SJCRH30 (cell line): Measurements from ENCODE around the gene CHPF. TPM values are rescaled to one million over a fixed set of nuclear protein-coding genes. Genes with fewer than 3 reads are reported as not detected.

Experiments
- DNase-seq, 2 experiments: peaks; one replicate each; pipeline ENCODE4 v3.0.0-alpha.2; 2015 to 2020
- H3K27ac ChIP-seq: fragments of 250-450 bp; sonication (Bioruptor Pico); 2 replicates; pipeline ENCODE4 v1.5.1; 2020; ENCODE audit warnings: mild to moderate bottlenecking, moderate library complexity
- H3K27me3 ChIP-seq: fragments of 250-450 bp; sonication (Bioruptor Pico); 2 replicates; pipeline ENCODE4 v1.5.1; 2020; ENCODE audit warnings: mild to moderate bottlenecking, moderate library complexity
- H3K36me3 ChIP-seq: fragments of 250-450 bp; sonication (Bioruptor Pico); 2 replicates; pipeline ENCODE4 v1.5.1; 2020; ENCODE audit warnings: mild to moderate bottlenecking, moderate library complexity
- H3K4me1 ChIP-seq: fragments of 250-450 bp; sonication (Bioruptor Pico); 2 replicates; pipeline ENCODE4 v1.5.1; 2020; ENCODE audit warnings: mild to moderate bottlenecking, moderate library complexity
- H3K4me3 ChIP-seq: fragments of 250-450 bp; sonication (Bioruptor Pico); 2 replicates; pipeline ENCODE4 v1.5.1; 2020; ENCODE audit warnings: mild to moderate bottlenecking, moderate library complexity
- H3K9me3 ChIP-seq: fragments of 250-450 bp; sonication (Bioruptor Pico); replicated peaks from 2 replicates; pipeline ENCODE4 v1.5.1; 2020; ENCODE audit warnings: mild to moderate bottlenecking, moderate library complexity
- total RNA-seq: library from RNA; depleted of rRNA; stranded (reverse); fragments of >200 nt; shearing (Covaris generic); gene quantifications from 2 replicates; pipeline ENCODE4 v1.2.3, GENCODE V29; 2014; rRNA removed

CHPF gene, protein sequence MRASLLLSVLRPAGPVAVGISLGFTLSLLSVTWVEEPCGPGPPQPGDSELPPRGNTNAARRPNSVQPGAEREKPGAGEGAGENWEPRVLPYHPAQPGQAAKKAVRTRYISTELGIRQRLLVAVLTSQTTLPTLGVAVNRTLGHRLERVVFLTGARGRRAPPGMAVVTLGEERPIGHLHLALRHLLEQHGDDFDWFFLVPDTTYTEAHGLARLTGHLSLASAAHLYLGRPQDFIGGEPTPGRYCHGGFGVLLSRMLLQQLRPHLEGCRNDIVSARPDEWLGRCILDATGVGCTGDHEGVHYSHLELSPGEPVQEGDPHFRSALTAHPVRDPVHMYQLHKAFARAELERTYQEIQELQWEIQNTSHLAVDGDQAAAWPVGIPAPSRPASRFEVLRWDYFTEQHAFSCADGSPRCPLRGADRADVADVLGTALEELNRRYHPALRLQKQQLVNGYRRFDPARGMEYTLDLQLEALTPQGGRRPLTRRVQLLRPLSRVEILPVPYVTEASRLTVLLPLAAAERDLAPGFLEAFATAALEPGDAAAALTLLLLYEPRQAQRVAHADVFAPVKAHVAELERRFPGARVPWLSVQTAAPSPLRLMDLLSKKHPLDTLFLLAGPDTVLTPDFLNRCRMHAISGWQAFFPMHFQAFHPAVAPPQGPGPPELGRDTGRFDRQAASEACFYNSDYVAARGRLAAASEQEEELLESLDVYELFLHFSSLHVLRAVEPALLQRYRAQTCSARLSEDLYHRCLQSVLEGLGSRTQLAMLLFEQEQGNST
- 41.8 and 44.0 TPM in 2 replicates for total RNA-seq

DNA sequence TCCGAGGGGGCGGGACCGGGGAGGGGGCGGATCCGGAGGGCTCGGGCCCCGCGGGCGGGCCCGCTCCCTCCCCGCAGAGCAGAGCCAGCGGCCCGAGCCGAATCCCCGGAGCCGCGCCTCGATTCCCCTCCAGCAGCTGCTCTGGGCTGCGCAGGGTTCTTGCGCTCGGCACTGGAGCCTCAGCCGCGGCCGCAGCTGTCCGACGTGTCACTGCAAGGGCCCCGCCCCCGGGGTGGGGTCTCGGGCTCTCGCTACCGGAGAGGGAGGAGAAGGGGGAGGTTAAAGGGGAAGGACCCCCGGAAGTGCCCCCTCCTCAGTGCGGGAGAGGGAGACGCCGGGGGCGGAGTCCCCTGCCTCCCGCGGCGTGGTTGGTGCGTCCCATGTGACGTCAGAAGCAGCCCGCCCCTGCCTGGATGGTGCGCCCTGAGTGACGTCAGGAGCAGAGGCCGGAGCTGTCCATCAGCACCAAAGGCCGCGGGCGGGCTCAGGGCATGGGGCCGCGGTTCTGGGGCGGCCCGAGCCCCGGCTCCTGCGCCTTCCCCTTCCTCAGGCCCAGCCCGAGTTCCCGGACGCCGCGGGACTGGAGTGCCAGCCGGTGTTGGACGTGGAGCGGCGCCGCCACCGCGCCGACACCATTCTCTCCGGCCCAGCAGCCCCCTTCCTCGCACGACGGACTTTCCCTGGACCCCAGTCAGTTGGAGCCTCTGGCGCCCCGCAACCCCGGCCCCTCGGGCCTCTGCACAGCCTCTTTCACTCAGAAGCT is at the start of gene CHPF, which contains the start of gene TMEM198:
CHPF (minus strand) TSS at position 214 of the 763 bp plus-strand sequence. CDS start 271 bp downstream, outside the sequence.
TMEM198 (plus strand) TSS at position 433 of the 763 bp plus-strand sequence. CDS start 700 bp downstream, outside the sequence.
- peak within 1 kb of the TSS; percentile 73 for H3K4me3 ChIP-seq
- no peaks in the 10 kb centered on the region for H3K9me3 ChIP-seq
- H3K4me1 ChIP-seq, result no peaks in the 10 kb centered on the region; the same call in 1 of the 2 replicates
- H3K27me3 ChIP-seq, result no peaks in the 10 kb centered on the region
- H3K27ac ChIP-seq, result peak within 1 kb of the TSS; percentile 60
- peak; percentile 99 to 100 for DNase-seq
- peaks cover 6% of the 10 kb centered on the region; the same call in 1 of the 2 replicates for H3K36me3 ChIP-seq

DNA sequence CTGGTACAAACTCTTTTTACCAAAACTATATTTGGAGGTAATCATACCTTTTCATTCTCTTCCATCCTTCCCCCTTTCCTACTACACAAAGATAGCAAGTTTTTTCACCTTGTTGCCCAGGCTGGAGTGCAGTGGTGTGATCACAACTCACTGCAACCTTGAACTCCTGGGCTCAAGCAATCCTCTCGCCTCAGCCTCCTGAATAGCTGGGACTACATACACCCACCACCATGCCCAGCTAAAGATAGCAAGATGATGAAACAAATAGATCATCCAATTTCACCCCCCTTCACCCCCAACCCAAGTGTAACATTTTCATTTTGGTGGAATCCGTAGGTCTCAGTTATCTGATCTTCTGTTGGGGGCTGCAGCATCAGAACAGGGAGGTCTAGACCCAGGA is 49.5 kb upstream of the CHPF start:
- Histone ChIP-seq H3K36me3 (no peaks in the 10 kb centered on the region), H3K4me1 (peaks cover 38% of the 10 kb centered on the region), H3K27ac (peak overlapping the region; percentile 87), H3K9me3 (no peaks in the 10 kb centered on the region), H3K27me3 (no peaks in the 10 kb centered on the region), H3K4me3 (no peak overlapping the region)
- no peak for DNase-seq

DNA sequence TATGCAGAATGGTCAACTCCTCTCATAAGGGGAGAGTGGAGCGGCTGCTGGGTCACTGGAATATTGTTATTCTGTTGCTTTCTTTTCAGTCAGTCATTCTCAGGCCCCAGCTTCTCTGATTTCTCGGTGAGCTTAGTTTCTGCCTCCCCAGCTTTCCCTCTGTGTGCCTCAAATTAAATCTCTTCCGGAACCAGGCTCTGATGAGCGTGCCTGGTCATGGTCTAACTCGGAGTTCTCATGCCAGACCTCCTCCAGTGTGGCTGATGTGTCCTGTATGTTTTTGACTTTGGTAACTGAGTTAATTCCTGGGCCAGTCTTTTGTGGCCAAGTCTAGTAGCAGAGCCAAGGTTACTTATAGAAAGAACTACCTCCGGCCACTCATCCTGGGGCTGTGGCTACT is 49.1 kb upstream of the CHPF start:
- Histone ChIP-seq H3K4me1 (peaks cover 38% of the 10 kb centered on the region), H3K9me3 (no peaks in the 10 kb centered on the region), H3K36me3 (no peaks in the 10 kb centered on the region), H3K27ac (peak overlapping the region; percentile 87), H3K4me3 (peak overlapping the region; percentile 29; the same call in 1 of the 2 replicates), H3K27me3 (no peaks in the 10 kb centered on the region)
- peak; percentile 76 to 92 for DNase-seq

DNA sequence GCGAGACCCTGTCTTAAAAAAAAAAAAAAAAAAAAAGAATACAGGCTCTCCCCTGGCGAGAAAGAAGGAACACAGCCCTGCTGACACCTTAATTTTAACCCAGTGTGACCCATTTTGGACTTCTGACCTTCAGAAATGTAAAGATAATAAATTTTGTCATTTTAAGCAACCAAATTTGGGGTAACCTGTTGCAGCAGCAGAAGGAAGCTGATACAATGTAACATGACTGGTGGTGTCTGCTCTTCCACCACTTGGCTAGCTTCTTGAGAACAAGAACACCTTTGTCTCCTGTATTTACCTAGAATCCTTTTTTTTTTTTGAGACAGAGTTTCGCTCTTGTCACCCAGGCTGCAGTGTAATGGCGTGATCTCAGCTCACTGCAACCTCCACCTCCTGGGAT is 47.5 kb upstream of the CHPF start:
- DNase-seq, result no peak
- Histone ChIP-seq H3K27ac (no peak overlapping the region), H3K4me3 (no peak overlapping the region), H3K4me1 (peaks cover 32% of the 10 kb centered on the region), H3K36me3 (no peaks in the 10 kb centered on the region), H3K27me3 (no peaks in the 10 kb centered on the region), H3K9me3 (no peaks in the 10 kb centered on the region)

DNA sequence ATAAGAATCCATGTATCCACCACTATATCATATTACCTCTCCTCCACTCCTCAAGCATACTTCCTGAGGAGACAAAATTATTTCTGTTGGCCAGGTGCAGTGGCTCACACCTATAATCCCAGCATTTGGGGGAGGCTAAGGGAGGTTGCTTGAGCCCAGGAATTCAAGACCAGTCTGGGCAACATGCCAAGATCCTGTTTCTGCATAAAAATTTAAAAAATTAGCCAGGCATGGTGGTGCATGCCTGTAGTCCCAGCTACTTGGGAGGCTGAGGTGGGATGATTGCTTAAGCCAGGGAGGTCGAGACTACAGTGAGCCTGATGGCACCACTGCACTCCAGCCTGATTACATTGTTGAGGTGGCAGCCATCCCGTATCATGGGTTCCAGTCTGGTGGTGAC is 37.7 kb upstream of the CHPF start:
- Histone ChIP-seq H3K4me3 (no peak overlapping the region), H3K27me3 (no peaks in the 10 kb centered on the region), H3K27ac (no peak overlapping the region), H3K36me3 (no peaks in the 10 kb centered on the region), H3K9me3 (no peaks in the 10 kb centered on the region), H3K4me1 (peaks cover 14% of the 10 kb centered on the region)
- no peak for DNase-seq

DNA sequence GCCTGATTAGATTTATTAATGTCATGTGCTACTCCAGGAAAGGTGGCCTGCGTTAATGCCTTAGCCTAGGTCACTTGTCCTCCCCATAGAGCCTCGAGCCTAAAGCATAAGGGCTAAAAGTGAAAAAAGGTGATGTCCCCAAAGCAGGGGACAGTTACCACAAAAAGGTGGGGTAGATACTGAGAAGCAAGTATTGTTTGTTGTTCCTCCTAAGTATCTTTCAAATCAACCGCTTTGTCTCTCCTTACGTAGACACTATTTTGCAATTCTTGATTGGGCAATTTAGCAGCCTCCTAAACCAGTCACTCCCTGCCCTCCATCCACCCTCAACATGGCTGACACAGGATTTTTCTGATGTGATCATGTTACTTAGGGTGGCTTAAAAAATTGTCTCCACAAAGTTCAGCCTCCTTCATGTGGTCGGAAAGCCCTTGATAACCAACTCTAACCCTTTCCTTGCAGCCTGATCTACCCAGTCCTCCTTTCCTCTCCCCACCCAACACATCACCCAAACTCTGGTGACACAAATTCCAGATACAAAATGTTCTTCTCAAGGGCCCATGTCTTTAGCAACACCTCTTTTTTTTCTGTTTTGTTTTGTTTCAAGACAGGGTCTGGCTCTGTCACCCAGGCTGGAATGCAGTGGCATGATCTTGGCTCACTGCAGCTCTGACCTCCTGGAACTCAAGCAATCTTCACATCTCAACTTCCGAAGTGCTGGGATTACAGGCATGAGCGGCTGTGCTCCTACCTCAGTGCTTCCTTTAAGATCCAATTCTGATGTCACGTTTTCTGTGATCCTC is 35.4 kb upstream of the CHPF start:
- Histone ChIP-seq H3K36me3 (no peaks in the 10 kb centered on the region), H3K9me3 (no peaks in the 10 kb centered on the region), H3K4me3 (no peak overlapping the region), H3K4me1 (peaks cover 16% of the 10 kb centered on the region), H3K27me3 (no peaks in the 10 kb centered on the region), H3K27ac (no peak overlapping the region)
- DNase-seq, result no peak

DNA sequence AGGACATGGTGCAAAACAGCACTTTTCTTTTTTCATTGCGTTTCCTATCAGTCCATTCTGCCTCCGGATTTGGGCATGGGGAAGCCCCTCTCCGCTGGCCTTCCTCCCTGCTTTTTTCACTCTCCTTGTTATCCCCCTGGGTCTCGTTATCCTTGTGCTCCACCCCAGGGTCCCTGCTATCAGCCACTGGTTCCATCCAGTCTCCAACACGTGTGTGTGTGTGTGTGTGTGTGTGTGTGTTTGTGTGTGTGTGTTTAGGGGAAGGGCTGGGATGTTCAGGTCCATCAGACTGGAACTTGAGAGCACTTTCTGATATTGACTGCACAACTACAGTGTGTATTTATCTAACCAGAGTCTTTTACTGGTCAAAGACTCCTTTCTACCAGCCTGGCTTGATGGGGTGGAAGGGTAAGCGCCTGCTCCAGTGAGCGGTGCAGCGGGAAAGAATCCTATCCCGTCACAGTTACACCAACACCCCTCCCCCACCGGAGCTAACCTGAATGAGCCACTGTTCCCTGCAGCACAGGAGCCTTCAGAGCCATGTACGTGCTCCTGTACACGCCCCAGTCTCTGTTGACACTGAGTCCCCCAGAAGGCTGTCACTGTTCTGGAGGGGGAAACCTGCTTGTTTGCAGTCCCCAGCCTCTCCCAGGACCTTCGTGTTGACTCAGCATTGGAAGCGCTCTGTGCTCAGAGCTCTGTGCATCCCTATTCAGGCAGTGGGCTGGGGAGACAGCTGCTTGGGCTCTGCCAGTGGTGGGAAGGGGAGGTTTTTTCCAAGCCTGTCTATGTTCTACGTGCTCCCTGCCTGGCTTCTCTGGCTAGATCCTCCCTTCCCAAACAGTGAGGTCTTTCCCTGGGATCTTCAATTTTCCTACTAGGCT is 33.1 kb upstream of the CHPF start:
- H3K4me1 ChIP-seq, result peaks cover 22% of the 10 kb centered on the region
- H3K27me3 ChIP-seq, result no peaks in the 10 kb centered on the region
- no peaks in the 10 kb centered on the region for H3K9me3 ChIP-seq
- peak; percentile 73 to 86 for DNase-seq
- H3K36me3 ChIP-seq, result no peaks in the 10 kb centered on the region
- peak overlapping the region; percentile 14; the same call in 1 of the 2 replicates for H3K27ac ChIP-seq
- peak overlapping the region; percentile 32 for H3K4me3 ChIP-seq

DNA sequence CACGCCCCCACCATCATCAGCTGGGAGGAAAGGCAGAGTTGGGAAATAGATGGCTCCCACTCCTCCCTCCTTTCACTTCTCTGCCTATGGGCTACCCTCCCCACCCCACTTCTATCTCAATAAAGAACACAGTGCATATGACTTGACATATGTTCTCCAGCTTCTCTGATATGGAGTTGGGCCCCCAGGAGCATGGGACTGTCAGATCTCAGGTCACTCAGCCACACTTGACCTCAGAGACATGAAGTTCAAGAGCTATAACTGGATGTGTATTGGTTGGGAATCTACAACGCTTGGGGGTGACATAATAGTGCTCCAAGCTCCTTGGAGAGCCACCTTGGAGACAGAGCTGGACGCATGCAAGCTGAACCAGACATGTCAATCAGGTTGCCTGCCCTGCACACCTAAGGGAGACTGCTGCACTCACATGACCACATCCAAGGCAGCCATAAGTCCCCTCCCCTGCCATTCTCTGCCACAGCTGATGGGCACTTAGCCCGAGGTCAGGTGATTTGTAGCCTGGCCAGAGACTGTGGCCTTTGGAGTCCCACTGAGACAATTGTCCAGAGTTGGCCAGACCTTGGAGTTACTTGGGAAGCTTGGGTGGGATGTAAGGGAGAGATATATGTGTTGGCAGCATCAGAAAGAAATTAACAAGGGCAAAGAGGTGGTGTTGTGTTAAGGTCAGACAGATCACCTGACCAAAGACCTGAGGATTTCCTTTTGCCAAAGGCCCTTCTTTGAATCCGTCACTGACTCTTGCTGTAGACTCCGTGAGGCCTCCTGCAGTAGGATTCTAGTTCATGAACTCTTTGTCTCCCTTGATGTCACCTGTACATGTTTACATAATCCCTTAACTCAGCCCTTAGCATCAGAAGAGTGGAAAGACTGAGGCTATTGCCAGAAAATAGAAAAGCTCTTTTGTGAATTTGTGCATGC is 32.2 kb upstream of the CHPF start:
- no peak for DNase-seq
- no peak overlapping the region for H3K4me3 ChIP-seq
- H3K27me3 ChIP-seq, result no peaks in the 10 kb centered on the region
- peaks cover 23% of the 10 kb centered on the region for H3K4me1 ChIP-seq
- H3K9me3 ChIP-seq, result no peaks in the 10 kb centered on the region
- H3K27ac ChIP-seq, result no peak overlapping the region
- no peaks in the 10 kb centered on the region for H3K36me3 ChIP-seq

DNA sequence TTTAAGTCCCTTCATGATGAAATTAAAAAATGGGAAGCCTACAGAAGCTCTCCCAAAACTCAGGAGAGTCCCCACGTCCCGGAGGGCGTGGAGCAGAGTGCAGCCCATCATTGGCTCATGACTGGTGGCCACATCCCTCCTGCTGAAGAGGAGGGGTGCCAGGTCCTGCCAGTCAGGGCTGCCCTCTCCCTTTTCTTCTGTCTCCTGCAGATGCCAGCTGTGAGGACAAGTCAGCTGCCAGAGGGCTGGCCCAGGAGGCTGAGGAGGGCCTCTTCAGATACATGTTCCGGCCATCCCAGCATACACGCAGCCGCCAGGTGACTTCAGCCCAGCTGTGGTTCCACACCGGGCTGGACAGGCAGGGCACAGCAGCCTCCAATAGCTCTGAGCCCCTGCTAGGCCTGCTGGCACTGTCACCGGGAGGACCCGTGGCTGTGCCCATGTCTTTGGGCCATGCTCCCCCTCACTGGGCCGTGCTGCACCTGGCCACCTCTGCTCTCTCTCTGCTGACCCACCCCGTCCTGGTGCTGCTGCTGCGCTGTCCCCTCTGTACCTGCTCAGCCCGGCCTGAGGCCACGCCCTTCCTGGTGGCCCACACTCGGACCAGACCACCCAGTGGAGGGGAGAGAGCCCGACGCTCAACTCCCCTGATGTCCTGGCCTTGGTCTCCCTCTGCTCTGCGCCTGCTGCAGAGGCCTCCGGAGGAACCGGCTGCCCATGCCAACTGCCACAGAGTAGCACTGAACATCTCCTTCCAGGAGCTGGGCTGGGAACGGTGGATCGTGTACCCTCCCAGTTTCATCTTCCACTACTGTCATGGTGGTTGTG is 31.1 kb upstream of the CHPF start:
- H3K4me3 ChIP-seq, result no peak overlapping the region
- H3K27ac ChIP-seq, result no peak overlapping the region
- peaks cover 23% of the 10 kb centered on the region for H3K4me1 ChIP-seq
- peaks cover under 1% of the 10 kb centered on the region for H3K36me3 ChIP-seq
- no peaks in the 10 kb centered on the region for H3K9me3 ChIP-seq
- H3K27me3 ChIP-seq, result no peaks in the 10 kb centered on the region
- DNase-seq, result no peak

DNA sequence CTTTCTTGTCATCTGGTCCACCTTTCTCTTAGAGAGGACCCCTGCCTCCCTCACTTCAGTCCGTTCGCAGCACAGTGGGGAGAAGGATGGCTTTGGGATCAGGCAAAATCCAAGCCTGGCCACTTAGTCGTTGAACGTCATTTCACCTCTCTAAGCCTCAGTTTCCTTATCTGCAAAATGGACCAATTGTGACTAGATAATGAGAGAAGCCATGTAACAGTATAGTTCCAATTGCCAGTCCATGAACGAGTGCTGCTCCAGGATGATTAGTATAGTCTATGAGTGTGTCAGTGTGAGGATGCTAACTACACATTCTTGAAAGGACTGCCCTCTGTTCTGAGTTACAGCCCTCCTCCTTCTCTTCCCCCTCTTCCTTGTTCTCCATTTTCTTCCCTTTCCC is 29.6 kb upstream of the CHPF start:
- H3K9me3 ChIP-seq, result no peaks in the 10 kb centered on the region
- no peaks in the 10 kb centered on the region for H3K27me3 ChIP-seq
- no peak for DNase-seq
- H3K36me3 ChIP-seq, result peaks cover 10% of the 10 kb centered on the region
- peaks cover 31% of the 10 kb centered on the region for H3K4me1 ChIP-seq
- H3K4me3 ChIP-seq, result no peak overlapping the region
- no peak overlapping the region for H3K27ac ChIP-seq

DNA sequence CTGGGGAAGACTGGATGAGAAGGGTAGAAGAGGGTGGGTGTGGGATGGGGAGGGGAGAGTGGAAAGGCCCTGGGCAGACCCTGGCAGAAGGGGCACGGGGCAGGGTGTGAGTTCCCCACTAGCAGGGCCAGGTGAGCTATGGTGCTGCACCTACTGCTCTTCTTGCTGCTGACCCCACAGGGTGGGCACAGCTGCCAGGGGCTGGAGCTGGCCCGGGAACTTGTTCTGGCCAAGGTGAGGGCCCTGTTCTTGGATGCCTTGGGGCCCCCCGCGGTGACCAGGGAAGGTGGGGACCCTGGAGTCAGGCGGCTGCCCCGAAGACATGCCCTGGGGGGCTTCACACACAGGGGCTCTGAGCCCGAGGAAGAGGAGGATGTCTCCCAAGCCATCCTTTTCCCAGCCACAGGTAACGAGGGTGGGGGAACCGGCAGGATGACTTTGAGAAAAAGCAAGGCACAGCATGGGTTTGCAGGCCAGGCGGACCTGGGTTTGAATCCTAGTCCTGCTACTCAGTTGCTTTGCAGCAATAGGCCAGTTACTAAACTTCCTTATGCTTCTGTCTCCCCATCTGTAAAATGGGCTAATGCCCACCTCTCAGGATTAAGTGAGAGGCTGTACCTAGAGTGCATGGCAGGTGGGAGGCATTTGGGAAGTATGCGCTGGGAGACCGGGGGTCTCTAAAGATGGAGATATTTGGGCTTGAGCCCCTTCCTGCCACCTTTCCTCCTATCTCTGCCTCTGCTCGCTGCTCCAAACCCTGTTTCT is 28.8 kb upstream of the CHPF start, which contains the start of gene INHA:
INHA (plus strand) TSS at position 74 of the 765 bp plus-strand sequence; CDS start at position 139, 65 bp downstream.
- peaks cover 10% of the 10 kb centered on the region for H3K36me3 ChIP-seq
- H3K4me3 ChIP-seq, result peak within 1 kb of the TSS; percentile 94
- H3K27me3 ChIP-seq, result no peaks in the 10 kb centered on the region
- no peak for DNase-seq
- peaks cover 27% of the 10 kb centered on the region for H3K4me1 ChIP-seq
- peak within 1 kb of the TSS; percentile 83 for H3K27ac ChIP-seq
- no peaks in the 10 kb centered on the region for H3K9me3 ChIP-seq
